GM21423 (cell line): Measurements from ENCODE around the gene EFNA3.

Experiments
- ATAC-seq: cut with Tn5 transposase; IDR thresholded peaks from one replicate; pipeline ENCODE4 v1.9.1; 2021; ENCODE audit warnings: mild to moderate bottlenecking, moderate library complexity; ENCODE audit not compliant: unreplicated experiment

EFNA3 gene

DNA sequence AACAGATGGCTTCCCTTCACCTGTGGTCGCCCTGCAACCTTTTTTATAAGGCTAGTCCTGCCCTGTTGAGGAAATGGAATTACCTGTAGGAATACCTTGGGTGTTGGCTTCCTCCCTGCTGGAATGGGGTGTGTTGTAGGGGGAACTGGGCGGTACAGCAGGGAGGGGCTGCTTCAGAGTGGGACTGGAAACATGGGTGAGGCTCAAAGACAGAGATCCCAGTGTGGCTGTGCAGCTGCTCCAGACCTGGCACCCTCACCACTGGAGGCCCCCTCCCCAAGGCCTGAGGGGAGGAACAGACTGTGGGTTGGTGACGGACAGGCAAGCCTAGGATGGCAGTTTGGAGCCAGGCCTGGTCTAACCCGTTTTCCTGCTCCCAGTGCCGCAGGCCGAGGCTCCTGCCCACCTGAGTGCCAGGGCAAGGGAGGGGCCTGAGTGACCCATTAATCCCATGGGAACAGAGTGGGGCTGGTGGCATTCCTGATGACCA lies 4.5 kb downstream of the EFNA3 start:
- ATAC-seq, result no peak

DNA sequence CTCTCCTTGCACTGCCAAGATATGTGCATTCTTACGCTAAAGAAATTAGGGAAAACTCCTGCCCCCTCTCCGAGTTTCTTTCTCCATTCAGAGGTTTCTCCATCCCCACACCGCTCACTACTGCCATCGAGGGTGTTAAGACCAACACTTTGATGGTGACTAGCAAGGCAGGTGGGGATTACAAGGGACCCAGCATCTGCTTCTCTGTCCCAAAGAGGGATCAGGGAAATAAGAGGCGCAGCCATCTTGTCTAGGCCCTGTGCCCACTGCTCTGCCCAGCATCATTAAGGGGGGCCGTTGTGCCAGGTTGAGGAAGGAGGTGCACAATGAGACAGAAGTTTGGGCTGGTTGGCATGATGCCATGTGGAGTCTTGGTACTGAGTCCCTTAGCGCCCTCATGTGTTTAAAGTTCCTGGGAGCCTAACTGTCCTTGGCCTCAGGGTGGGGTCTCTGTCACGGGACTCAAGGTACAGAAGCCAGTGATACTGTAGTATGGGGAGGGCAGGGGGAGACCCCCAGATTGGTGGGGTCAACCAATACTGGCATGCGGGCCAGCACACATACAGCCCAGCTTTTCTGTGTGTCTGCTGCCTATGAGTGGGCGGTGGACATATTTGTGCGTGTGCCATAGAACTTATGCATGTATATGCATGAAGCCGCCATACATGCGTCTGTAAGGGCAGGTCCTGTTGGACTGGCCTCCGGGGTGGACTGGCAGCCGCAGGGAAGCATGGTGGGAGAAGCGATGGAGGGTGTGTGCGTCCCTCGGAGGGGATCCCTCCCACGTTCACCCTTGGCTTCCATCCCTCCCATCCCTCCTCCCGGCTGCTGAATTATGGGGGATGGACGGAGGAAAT lies 5.5 kb downstream of the EFNA3 start:
- no peak for ATAC-seq

DNA sequence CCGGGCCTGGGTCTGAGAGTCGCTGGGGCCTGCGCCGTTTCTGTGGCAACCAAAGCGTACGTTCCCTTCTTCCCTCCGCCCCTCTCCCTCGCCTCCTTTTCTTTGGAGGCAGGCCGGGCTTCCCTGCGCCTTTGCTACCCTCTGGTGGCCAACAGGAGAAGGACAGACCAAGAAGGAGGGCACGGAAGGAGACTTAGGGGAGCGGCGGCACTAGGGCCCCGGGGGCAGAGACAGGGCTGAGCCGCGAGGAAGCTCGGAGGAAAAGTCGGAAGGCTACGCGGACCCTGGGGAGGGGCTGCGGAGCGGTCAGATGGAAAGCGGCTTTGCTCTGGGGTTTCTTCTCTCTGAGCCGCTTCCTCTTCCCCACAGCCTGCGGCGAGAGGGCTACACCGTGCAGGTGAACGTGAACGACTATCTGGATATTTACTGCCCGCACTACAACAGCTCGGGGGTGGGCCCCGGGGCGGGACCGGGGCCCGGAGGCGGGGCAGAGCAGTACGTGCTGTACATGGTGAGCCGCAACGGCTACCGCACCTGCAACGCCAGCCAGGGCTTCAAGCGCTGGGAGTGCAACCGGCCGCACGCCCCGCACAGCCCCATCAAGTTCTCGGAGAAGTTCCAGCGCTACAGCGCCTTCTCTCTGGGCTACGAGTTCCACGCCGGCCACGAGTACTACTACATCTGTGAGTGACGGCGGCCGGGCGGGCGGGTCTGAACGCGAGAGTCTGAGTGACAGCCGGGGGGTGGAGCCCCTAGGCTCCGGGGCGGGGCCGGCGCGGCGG lies 6.3 kb downstream of the EFNA3 start:
- ATAC-seq, result peak; percentile 68

DNA sequence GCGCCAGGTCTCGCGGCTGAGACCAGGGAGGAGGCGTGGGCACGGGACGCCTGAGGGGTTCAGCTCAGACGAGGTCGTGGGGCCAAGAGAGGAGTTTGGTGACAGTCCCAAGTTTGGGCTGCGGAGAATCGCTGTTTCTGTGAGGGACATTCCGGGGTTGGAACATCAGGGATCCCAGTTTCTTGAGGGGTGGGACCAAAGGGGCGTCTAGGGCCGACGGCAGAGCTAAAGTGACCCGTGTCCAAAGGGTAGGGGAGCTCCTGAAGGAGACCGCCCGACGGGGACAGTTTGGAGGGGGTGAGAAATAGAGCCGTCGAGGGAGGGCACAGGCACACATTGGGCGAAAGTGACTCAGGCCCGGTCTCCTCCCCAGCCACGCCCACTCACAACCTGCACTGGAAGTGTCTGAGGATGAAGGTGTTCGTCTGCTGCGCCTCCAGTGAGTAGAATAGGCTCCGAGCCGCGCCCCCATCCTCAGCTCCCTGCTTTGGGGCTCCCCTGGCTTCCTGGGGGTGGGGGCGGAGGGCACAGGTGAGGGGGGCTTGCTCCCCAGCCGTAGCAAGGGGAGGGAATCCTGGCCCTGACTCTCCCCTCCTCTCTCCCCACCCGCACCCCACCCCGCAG lies 7.0 kb downstream of the EFNA3 start:
- no peak for ATAC-seq

DNA sequence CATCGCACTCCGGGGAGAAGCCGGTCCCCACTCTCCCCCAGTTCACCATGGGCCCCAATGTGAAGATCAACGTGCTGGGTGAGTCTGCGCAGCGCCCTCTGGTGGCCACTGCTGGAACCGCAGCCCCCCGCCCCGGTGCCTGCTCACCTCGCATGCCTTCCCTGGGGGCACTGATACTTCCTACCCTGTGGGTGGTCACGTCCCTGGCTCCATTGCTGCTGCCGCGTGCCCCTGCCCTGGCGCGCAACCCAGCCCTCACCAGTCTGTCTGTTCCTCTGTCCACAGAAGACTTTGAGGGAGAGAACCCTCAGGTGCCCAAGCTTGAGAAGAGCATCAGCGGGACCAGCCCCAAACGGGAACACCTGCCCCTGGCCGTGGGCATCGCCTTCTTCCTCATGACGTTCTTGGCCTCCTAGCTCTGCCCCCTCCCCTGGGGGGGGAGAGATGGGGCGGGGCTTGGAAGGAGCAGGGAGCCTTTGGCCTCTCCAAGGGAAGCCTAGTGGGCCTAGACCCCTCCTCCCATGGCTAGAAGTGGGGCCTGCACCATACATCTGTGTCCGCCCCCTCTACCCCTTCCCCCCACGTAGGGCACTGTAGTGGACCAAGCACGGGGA lies 7.6 kb downstream of the EFNA3 start:
- no peak for ATAC-seq

DNA sequence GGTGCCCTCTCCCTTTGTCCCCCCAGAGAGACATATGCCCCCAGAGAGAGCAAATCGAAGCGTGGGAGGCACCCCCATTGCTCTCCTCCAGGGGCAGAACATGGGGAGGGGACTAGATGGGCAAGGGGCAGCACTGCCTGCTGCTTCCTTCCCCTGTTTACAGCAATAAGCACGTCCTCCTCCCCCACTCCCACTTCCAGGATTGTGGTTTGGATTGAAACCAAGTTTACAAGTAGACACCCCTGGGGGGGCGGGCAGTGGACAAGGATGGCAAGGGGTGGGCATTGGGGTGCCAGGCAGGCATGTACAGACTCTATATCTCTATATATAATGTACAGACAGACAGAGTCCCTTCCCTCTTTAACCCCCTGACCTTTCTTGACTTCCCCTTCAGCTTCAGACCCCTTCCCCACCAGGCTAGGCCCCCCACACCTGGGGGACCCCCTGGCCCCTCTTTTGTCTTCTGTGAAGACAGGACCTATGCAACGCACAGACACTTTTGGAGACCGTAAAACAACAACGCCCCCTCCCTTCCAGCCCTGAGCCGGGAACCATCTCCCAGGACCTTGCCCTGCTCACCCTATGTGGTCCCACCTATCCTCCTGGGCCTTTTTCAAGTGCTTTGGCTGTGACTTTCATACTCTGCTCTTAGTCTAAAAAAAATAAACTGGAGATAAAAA lies 8.4 kb downstream of the EFNA3 start:
- ATAC-seq, result no peak

DNA sequence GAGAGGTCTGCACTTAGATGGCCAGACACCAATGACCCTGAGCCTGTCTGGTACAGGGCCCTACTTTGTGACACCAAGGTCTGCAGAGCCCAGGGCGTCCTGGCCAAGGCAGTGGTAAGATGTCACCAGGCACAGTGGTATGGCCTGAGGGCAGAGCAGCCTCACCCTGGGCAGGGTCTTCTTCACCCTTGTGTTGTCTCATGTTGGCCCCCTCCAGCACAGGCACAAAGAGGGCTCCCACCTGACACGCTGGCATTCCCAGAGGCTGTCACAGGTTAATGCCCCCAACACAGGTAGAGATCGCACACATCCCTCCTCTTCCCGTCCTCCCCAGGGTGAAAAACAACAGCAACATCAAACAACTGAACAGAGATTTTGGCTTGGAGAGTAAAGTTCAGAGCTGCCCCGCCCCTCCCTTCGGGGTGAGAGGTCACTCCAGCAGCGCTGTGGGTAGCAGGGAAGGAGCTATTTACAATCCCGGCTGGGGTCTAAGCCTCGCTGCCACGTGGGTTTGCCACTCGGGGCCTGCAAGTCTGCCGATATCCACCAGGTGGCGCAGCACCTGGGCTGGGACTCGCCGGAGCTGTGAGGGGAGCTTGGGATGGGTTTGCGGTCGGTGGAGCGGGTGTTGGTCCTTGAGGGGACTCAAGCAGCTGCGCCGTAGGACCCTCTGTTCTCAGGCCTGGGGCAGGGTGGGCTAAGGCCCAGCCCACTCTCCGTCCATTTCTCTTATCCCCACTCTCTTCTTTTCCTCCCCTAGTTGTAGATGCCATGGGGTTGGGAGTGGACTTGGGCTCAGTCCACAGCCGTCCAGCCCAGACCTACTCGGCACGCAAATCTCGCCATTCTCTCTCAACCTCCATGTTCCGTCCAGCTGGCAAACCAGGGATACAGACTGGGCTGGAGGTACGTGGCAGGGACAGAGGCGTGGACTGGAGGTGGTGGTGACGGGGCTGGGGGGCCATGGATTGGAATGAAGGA lies 12.7 kb downstream of the EFNA3 start:
- no peak for ATAC-seq

DNA sequence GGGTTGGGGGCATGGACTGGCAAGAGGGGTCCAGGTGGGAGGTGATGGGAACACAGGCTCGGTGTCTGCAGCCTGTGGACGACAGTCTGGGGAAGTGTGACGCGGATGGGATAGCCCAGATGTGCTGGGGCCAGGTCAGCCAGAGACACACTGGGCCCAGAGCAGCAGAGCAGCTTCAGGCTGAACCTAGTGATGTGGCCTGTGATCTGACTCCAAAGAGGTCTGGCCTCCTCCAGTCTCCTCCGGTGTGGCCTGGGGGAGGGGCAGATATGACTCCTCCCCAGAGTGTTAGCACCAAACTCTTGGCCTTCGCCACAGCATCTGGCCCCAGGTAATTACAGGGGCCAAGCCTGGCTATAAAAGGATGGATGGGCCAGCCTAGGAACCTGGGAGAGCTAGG lies 13.5 kb downstream of the EFNA3 start:
- ATAC-seq, result no peak

DNA sequence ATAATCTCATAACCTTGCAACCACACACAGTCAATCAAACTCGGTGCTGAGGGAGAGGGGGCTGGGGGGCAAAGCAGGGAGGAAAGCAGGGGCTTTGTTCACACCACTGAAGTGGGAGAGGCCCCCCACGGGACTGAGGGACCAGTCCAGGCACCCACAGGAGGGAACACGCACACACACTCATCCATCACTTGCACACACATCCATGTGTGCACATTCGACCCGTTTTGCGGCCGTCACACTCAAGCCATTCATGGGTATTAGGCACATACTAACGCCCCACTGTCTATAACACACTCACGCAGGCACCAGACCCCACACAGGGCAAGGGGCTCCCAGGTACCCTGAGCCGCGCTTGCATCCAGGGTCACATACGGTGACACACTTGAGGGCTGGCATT lies 14.0 kb downstream of the EFNA3 start:
- ATAC-seq, result no peak

DNA sequence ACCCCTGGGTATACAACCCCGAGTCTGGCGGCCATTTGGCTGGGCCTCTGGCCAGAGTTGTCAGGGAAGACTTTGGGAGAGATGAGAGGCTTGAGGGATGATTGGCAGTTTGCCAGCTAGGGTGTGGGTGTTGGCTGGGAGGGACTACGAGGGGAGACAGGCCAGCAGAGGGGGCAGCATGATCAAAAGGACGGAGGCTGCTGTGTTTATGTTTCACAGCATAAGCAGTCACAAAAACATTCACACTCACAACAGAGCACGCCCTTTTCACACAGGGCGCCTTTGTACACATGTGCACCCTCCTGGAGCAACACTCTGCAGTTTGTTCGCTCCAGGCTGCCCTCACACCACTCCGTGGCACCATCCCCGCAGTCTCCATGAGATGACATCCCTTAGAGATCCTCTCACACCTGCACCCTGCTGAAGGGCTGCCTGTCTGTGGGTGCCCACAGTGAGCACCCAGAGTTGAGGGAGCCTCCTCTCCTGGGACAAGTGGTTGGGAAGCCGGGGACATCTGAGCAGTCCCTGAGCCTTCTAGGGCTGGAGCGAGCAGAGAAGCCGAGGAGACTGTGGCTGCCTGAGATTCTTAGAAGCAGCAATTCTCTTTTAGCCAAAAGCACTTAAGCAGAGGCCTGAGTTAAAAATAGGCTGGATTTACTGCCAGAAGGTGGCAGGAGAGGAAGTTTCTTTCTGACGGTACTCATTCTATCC lies 15.4 kb downstream of the EFNA3 start:
- ATAC-seq, result no peak

DNA sequence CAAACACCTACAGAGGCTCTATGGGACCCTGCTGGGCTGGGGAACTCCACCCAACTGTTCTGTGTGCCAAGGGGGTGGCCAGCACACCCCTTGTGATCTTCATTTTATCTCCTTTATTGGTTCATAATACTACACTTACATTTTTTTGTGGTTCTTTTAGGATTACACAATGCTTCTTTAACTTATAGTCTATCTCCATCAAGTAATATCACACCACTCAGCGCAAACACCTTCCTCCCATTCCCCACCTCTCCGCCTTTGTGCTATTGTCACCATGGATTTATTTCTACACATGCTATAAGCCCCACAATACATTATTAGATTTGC lies 15.9 kb downstream of the EFNA3 start:
- no peak for ATAC-seq

DNA sequence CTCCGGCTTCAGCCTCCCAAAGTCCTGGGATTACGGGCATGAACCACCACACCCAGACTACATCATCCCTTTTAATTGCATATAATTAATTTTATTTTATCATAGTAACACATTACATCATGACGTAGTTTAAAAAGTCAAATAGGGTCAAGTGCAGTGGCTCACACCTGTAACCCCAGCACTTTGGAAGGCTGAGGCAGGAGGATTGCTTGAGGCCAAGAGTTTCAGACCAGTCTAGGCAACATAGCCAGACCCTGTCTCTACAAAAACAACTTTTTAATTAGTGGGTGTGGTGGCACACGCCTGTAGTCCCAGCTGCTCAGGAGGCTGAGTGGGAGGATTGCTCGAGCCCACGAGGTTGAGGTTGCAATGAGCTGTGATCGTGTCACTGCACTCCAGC lies 20.7 kb downstream of the EFNA3 start:
- no peak for ATAC-seq

DNA sequence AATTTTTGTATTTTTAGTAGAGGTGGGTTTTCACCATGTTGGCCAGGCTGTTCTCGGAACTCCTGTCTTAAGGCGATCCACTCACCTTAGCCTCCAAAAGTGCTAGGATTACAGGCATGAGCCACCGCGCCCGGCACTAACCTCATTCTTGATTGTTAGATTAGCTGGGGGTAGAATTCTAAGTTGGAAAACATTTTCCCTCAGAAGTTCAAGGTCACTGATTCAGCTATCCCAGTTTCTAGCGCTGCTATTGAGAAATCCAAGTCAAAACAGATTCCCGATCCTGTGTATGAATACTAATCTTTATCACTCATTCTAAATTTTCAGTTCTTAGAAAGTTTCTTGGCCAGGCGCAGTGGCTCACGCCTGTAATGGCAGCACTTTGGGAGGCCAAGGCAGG lies 24.7 kb downstream of the EFNA3 start:
- ATAC-seq, result no peak

DNA sequence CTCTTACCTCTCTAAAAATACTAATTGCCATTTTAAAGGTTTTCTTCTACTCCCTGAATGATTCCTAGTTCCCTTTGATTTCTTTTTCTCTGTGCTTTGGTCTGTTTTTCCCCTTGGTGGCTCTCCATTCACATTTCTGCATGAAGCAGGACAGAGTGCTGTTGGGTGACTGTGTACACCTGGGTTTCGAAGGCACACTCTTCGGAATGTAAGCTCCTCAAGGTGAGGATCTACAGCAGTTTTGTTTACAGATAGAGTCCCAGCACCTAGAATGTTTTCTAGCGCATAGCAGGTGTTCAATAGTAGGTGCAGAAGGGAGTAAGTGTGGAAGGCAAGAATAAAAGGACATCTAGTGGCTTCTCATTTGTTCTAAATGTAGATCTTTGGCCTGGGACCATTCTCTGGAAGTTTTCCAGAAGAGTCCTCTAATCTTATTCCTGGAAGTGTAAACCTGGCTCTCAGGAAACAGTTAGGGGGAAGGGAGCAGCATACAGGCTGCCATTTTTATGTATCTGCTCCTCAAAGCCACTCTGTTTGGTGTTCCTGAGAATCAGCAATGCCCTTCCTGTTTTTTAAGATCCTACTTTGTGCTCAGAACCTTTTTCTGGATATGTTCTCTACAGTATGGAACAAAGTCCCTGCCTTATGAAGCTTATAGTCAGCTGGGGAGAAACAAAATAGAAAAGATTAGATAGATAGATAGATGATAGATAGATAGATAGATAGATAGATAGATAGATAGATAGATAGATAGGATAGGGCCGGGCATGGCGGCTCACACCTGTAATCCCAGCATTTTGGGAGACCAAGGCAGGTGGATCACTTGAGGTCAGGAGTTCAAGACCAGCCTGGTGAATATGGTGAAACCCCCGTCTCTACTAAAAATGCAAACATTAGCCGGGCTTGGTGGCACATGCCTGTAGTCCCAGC lies 26.2 kb downstream of the EFNA3 start:
- ATAC-seq, result no peak

DNA sequence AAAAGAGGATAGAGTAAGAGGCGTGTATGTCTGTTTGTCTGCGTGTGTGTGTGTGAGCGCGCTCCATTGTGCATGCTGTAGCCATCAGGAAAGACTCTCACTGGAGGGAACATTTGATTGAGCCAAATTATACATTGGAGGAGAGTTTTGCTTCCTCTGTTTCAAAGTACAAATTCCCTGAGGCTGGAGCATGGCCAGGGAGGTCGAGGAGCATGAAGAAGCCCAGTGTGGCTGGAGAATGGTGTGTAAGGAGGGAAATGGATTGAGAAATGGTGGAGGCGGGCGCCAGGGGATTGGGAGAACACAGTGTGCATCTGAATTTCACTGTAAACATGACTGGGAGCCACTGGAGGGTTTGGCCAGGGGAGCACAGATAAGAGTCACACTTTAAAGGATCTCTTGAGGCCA lies 27.0 kb downstream of the EFNA3 start:
- ATAC-seq, result no peak

DNA sequence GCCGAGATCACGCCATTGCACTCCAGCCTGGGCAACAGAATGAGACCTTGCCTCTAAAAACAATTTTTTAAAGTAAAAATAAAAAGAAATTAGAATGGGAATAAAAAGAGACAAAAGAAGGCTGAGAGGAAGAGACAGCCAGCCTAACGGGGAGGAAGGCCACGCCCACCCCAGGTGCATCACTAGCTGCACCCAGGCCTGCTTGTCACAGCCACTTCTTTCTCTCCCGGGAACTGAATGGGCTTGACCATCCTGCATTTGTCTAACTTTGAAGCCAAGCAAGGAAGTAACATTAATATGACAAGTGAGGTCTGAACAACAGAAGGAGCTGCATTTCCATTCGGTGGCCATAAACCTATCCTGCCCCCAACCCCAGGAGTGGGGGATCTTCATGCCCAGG lies 28.2 kb downstream of the EFNA3 start:
- no peak for ATAC-seq

DNA sequence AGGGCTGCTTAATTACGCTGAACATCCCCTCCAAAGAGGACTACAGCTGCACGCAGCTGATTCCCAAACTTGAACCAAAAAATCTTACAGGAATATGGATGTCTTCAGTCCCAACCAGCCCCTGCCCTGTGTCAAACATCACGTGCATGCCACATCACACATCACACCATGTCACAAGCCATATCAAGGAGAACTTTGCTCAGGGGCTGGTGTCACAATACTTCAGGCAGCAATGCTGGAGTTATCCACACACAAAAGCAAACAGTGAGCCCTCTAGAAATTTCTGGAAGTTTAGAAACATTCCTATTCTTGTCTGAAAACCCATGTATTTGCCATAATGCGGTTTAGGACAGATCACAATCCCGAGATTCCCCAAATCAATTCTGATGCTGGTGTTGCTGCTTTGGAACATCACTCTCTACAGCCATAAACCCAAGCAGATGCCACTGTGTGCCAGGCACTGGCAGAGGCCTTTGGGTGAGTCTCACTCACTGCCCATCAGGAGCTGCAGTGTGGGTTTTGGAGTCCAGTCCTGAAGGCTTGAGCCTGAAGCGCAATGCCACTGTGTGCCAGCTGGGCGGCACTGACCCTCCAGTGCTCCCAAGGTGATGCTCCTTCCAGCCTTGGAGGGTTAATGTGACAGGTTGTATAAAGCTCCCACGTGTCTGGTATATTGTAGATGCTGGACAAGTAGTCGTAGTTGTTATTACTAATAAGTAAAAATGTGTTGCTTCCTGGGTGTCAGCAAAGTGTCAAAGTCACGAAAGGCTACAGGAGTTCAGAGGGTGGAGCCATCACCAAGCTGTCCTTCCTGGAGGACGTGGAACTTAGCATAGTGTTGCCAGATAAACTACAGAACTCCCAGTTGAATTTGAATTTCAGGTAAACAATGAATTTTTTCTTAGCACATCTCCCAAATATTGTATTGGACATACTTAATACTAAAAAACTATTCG lies 28.9 kb downstream of the EFNA3 start:
- no peak for ATAC-seq
